Uterus (tissue), 4 donors: Measurements from ENCODE around the gene DAP. TPM values are rescaled to one million over a fixed set of nuclear protein-coding genes. Genes with fewer than 3 reads are reported as not detected.

ENCODE experiments used
- DNase-seq, 2 donors: peaks; one replicate each; pipeline ENCODE4 v3.0.0-alpha.2; 2019 to 2020
- H3K27ac ChIP-seq, 2 donors: fragments of 200-600 bp; sonication (generic); 1 replicate in 1 of 2; 2 replicates in 1 of 2; pipeline ENCODE4 v1.5.1; 2016 to 2018
- H3K27me3 ChIP-seq, 2 donors: fragments of 200-600 bp; sonication (generic); one replicate each; pipeline ENCODE4 v1.5.1; 2018 to 2019; ENCODE audit warnings: control low read depth in 1 of 2
- H3K36me3 ChIP-seq, 2 donors: fragments of 200-600 bp; sonication (generic); one replicate each; pipeline ENCODE4 v1.5.1; 2019; ENCODE audit warnings: control low read depth in 1 of 2
- H3K4me1 ChIP-seq, 2 donors: fragments of 200-600 bp; sonication (generic); one replicate each; pipeline ENCODE4 v1.5.1; 2018 to 2019; ENCODE audit warnings: control low read depth in 1 of 2
- H3K4me3 ChIP-seq, 2 donors: fragments of 200-600 bp; sonication (generic); 1 replicate in 1 of 2; 2 replicates in 1 of 2; pipeline ENCODE4 v1.5.1; 2018 to 2019; ENCODE audit warnings: mild to moderate bottlenecking in 1 of 2
- H3K9me3 ChIP-seq, 2 donors: fragments of 200-600 bp; sonication (generic); one replicate each; pipeline ENCODE4 v1.5.1; 2019; ENCODE audit warnings: control low read depth in 1 of 2
- POLR2A ChIP-seq, 2 donors: fragments of 450-650 bp; IDR thresholded peaks; one replicate each; pipeline ENCODE4 v1.6.1; 2016; ENCODE audit warnings: antibody characterized with exemption in 2 of 2, mild to moderate bottlenecking in 1 of 2, moderate library complexity in 1 of 2
- intact Hi-C: fragments of 100-400 bp; cut with DNase I; formaldehyde crosslinking; loops from one replicate; pipeline ENCODE4 v1.15.1; 2023; ENCODE audit warnings: low total_unique reads
- total RNA-seq, 4 donors: library from RNA; depleted of rRNA in 3 of 4; stranded (reverse); fragments of >200 nt in 3 of 4; gene quantifications; one replicate each; pipeline versions ENCODE4 v1.1.0 to v1.2.4, GENCODE V29; 2014 to 2023
- TF ChIP-seq, protein P1 (sequence below), 4 experiments: fragments of 200-600 bp in 2 of 4; fragments of 450-650 bp in 2 of 4; sonication (generic) in 2 of 4; IDR thresholded peaks; one replicate each; pipeline ENCODE4 v1.5.1; 2016 to 2019; ENCODE audit warnings: antibody characterized with exemption in 4 of 4, mild to moderate bottlenecking in 2 of 4, moderate library complexity in 1 of 4
- donor health status: DM: yes; HTN: yes; CAD: no.

Gene DAP
- total RNA-seq, 4 donors from 2014 or later: 38.2 to 83.9 (median 50.0) TPM

DNA sequence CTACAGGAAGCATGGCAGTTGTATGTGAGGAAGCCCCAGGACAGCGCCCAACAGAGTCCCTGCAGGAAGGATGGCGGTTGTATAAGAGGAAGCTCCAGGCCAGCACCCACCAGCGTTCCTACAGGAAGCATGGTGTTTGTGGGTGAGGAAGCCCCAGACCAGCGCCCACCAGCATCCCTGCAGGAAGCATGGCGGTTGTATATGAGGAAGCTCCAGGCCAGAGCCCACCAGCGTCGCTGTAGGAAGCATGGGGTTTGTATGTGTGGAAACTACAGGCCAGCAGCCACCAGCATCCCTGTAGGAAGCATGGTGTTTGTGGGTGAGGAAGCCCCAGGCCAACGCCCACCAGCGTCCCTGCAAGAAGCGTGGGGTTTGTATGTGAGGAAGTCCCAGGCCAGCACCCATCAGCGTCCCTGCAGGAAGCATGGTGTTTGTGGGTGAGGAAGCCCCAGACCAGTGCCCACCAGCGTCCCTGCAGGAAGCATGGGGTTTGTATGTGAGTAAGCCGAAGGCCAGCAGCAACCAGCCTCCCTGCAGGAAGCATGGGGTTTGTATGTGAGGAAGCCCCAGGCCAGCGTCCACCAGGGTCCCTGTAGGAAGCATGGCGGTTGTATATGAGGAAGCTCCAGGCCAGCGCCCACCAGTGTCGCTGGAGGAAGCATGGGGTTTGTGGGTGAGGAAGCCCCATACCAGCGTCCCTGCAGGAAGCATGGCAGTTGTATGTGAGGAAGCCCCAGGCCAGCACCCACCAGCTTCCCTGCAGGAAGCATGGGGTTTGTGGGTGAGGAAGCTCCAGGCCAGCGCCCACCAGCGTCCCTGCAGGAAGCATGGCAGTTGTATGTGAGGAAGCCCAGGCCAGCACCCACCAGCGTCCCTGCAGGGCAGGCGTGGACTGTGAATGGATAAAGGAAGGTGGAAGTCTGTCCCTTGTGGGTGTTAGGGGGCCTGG lies 79.0 kb downstream of the DAP start:
- intact Hi-C loops: no loop called here
- H3K4me3 ChIP-seq: no peak overlapping the region
- H3K27me3 ChIP-seq: no peaks in the 10 kb centered on the region
- no peak for DNase-seq
- TF ChIP-seq, protein P1, sequence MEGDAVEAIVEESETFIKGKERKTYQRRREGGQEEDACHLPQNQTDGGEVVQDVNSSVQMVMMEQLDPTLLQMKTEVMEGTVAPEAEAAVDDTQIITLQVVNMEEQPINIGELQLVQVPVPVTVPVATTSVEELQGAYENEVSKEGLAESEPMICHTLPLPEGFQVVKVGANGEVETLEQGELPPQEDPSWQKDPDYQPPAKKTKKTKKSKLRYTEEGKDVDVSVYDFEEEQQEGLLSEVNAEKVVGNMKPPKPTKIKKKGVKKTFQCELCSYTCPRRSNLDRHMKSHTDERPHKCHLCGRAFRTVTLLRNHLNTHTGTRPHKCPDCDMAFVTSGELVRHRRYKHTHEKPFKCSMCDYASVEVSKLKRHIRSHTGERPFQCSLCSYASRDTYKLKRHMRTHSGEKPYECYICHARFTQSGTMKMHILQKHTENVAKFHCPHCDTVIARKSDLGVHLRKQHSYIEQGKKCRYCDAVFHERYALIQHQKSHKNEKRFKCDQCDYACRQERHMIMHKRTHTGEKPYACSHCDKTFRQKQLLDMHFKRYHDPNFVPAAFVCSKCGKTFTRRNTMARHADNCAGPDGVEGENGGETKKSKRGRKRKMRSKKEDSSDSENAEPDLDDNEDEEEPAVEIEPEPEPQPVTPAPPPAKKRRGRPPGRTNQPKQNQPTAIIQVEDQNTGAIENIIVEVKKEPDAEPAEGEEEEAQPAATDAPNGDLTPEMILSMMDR (IDR thresholded peaks at IDR 0.05): no peak
- no peak for TF ChIP-seq POLR2A (IDR thresholded peaks at IDR 0.05)
- no peak overlapping the region for H3K27ac ChIP-seq
- no peaks in the 10 kb centered on the region for H3K4me1 ChIP-seq
- H3K9me3 ChIP-seq: no peaks in the 10 kb centered on the region
- H3K36me3 ChIP-seq: no peaks in the 10 kb centered on the region

DNA sequence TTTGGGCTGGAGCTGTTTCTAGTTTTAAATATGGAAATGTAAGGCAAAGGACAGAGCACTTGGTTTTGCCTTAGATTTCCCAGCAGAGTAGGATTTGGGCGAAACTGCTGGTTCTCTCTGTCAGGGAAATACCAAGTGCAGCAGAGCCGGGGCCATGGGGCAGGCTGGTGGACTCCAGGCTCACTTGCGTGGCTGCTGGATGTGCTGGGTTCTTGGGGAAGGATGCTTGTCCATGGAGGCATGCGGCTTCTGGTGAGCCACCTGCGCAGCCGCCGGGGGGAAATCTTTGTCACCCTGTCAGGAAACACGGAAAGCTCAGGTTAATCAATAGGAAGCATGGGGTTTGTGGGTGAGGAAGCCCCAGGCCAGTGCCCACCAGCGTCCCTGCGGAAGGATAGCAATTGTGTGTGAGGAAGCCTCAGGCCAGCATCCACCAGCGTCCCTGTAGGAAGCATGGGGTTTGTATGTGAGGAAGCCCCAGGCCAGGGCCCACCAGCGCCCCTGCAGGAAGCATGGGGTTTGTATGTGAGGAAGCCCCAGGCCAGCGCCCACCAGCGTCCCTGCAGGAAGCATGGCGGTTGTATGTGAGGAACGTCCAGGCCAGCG lies 80.1 kb downstream of the DAP start:
- Histone ChIP-seq H3K36me3 (no peaks in the 10 kb centered on the region), H3K9me3 (no peaks in the 10 kb centered on the region)
- intact Hi-C loops: no loop called here

DNA sequence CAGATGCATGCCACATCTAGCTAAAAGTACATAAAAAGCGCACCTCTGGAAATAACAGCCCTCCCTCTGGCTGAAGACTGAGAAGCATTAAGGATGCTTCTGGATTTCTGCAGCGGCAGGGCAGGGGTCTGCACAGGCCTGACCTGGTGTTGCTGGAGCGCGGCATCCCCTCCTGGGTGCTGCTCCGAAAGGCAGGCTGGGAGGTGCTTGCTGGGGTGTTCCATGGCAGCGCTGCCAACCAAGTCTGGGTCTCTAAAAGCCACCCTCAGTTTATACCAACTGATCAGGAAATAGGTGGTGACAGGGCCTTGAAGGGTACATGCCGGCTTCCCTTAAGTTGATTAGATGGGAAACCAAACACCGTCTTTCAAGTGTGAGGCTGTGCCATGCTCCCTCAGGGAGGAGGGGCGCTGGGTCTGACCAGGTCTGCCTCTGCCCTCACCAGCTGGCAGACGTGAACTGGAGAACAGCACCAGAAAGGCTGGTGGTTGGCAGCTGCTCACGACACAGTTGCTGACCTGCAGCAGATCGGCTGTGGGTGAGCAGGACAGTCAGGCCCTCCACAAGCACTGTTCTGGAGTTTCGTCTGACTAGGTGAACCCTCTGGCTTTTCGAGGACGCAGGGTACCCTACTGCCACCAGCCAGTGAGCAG lies 81.6 kb downstream of the DAP start:
- no peak overlapping the region for H3K4me3 ChIP-seq
- intact Hi-C loops: no loop called here
- no peak for TF ChIP-seq POLR2A (IDR thresholded peaks at IDR 0.05)
- TF ChIP-seq, protein P1 (IDR thresholded peaks at IDR 0.05): no peak
- no peak for DNase-seq
- no peak overlapping the region for H3K27ac ChIP-seq
- no peaks in the 10 kb centered on the region for H3K4me1 ChIP-seq
- no peaks in the 10 kb centered on the region for H3K9me3 ChIP-seq
- no peaks in the 10 kb centered on the region for H3K36me3 ChIP-seq
- no peaks in the 10 kb centered on the region for H3K27me3 ChIP-seq

More for the DNA sequence above, 80.1 kb downstream of the DAP start:
- Histone ChIP-seq H3K27ac (no peak overlapping the region), H3K4me1 (no peaks in the 10 kb centered on the region), H3K27me3 (no peaks in the 10 kb centered on the region), H3K4me3 (no peak overlapping the region)
- DNase-seq: no peak
- TF ChIP-seq, protein P1 (IDR thresholded peaks at IDR 0.05): no peak
- TF ChIP-seq POLR2A (IDR thresholded peaks at IDR 0.05): no peak

DNA sequence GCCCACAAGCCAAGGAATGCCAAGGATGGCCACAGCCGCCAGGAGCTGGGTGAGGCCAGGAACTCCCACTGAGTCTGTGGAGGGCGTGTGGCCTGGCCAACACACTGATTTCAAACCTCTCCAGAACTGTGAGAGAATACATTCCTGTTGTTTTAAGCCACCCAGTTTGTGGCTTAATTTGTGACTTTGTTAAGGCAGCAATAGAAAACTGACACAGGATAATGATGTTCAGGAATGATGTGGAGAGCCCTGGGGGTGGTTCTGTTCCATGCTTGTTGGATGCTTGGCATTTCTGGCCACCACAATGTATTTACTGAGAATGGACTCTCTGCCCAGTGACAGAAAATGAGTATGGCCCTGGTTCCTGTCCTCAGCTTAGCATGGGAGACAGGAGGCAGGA lies 82.8 kb downstream of the DAP start:
- Histone ChIP-seq H3K9me3 (no peaks in the 10 kb centered on the region), H3K27me3 (no peaks in the 10 kb centered on the region), H3K4me1 (no peaks in the 10 kb centered on the region), H3K36me3 (no peaks in the 10 kb centered on the region), H3K27ac (no peak overlapping the region), H3K4me3 (no peak overlapping the region)
- intact Hi-C loops: no loop called here
- no peak for TF ChIP-seq POLR2A (IDR thresholded peaks at IDR 0.05)
- TF ChIP-seq, protein P1 (IDR thresholded peaks at IDR 0.05): no peak
- no peak for DNase-seq

DNA sequence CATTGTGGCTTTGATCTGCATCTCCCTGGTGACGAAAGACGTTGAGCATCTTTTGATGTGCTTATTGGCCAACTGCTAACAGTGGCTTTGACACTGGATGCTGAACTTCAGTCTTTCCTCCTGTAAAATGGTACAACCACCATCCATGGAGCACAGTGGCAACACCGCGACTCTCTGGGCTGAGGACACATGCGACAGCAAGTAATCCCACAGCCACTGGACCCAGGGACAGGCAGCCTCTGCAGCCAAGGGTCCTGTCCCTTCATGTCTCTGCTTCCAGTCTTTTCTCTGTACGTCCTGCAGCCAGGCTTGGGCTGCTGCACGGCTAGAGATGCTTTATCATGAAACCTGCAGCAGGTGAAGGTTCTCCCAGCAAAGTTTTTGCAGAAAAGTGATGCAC lies 83.5 kb downstream of the DAP start:
- H3K4me1 ChIP-seq: no peaks in the 10 kb centered on the region
- H3K9me3 ChIP-seq: no peaks in the 10 kb centered on the region
- no peak overlapping the region for H3K4me3 ChIP-seq
- DNase-seq: no peak
- no peak overlapping the region for H3K27ac ChIP-seq
- H3K27me3 ChIP-seq: no peaks in the 10 kb centered on the region
- intact Hi-C loops: no loop called here
- no peaks in the 10 kb centered on the region for H3K36me3 ChIP-seq
- TF ChIP-seq POLR2A (IDR thresholded peaks at IDR 0.05): no peak
- TF ChIP-seq, protein P1 (IDR thresholded peaks at IDR 0.05): no peak
